ENCODE measurements around the gene COL18A1.

The COL18A1 gene

GRCh38 chr21:45538381-45539045 is 133.5 kb downstream of the COL18A1 start:
- DNase-seq = no peak

DNA sequence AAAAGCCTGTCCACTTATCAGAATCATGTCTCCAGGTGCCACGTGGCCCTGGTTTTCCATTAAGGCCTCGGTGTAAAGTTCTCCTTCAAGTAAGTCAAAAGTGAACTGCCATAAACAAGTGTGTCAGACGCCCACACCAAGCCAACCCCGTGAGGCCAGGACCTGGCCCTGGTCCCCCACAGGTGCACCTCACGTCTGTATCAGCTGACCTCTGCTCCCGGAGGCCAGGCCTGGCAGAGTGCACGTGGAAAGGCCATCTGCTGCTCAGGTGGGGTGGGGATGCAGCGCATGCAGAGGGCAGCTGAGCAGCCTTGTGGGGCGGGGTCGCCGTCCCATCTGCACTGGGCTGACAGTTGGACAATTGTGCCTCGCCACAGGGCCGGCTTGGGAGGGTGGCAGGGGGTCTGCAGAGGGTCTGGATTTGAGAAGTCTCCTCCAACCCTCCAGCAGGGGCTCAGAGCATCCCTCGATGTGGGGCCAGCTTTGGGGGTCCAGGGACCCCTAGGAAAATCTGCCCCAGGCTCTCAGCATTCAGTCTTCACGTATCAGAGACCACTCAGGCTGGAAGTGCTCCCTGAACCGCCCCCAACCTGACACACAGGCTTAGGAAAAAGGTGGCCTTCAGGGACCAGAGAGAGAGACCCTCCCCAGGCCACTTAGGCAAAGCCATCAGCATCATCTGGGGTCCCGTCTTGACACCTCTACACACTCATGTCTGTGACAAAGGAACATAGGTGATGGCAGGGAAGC is 134.3 kb downstream of the COL18A1 start:
- no peak for DNase-seq

DNA sequence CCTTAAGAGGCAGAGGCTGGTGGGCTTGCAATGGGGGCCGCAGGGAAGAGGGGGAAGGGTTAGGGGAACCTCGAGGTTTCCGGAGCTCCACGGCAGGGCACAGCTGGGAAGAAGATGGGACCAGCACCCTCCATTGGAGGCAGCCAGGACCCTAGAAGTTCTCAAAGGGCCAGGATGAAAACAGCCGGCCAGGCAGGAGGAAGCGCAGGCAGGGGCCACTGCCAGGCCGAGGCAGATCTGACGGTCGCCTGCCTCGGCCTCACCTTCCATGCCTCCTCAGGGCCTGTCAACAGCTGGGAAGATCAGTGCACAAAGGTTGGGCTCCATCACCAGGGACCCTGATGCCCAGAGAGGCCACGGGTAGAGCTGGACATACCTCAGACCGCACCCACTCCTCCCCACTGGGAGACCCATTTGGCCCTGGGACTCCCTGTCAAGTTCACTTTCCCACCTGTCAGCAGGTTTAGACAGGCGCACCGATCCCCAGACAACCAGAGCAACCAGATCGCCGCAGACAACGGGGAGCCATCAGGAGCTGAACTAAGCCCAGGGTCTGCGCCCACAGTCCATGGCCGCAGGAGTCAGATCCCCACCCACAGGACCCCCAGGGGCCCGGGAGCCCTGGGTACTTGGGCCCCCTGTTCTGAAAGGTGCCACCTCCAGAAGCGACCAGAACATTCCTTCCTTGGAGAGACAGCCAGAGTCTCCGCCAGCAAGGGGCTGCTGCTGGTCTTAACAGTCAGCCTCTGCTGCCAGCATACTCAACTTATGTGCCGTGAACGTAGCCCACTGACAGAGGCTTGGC is 135.0 kb downstream of the COL18A1 start:
- DNase-seq = no peak

- DNase-seq = no peak
These were observed 135.6 kb downstream of the COL18A1 start for GRCh38 chr21:45540601-45540970.

DNA sequence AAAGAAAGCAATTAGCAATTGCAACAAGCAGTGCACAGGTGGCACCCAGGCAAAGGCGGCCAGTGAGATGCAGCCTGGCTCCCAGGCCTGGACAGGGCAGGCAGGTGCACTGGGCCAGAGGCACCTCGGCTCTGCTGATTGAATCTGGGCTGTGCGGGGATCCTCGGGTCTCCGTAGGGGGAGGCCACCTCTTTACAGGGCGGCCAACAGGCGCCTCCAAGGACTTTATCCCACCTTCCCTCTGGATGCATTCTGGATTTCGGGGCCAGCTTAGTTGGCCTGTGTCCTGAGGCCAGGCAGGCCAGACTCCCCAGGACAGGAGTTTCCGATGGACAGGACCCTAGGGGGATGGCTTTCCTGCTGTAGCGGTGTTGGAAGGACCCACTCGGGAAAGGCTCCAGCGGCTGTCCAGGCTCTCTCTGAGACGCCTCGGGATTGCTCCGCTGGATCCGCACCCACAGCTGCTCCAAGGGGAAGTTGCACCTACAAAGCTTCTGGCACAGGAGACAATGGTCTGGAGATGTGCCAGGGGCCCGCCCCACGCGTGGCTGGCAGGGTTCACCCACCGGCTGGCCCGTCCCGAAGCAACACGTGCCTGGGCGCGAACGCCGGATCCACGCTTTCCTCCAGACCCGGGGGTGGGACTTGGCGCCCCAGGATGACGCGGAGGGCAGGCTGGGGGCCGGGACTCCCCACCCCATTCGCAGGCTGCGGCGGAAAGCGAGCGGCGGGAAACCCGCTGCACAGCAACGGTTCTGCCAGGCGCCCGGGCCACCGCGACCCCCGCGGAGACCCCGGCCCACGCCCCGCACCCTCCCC is 136.5 kb downstream of the COL18A1 start:
- peak; percentile 38 for DNase-seq

DNA sequence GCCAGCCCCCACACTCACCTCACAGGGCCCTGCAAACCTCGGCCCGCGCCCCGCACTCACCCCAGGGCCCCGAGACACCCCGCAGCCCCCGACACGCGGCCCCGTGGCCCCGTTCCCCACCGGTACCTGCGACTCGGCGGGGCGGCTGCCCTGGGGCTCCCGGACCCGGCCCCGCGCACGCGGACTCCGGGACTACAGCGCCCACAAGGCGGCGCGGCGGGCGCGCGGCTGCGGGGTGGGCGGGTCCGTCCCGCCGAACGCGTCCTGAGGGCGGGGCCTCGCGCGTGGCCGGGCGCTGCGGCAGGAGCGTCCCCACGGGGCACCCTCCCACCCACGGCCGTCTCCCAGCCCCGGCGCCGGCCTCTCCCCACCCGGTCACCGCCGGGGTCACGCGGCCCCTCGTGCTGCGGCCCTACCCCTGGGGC is 137.3 kb downstream of the COL18A1 start, which contains the start of gene SLC19A1:
TSS of gene SLC19A1 (minus strand) at position 199 of the 425 bp plus-strand sequence. CDS start 4,481 bp downstream, outside the sequence.
- DNase-seq = peak; percentile 20

DNA sequence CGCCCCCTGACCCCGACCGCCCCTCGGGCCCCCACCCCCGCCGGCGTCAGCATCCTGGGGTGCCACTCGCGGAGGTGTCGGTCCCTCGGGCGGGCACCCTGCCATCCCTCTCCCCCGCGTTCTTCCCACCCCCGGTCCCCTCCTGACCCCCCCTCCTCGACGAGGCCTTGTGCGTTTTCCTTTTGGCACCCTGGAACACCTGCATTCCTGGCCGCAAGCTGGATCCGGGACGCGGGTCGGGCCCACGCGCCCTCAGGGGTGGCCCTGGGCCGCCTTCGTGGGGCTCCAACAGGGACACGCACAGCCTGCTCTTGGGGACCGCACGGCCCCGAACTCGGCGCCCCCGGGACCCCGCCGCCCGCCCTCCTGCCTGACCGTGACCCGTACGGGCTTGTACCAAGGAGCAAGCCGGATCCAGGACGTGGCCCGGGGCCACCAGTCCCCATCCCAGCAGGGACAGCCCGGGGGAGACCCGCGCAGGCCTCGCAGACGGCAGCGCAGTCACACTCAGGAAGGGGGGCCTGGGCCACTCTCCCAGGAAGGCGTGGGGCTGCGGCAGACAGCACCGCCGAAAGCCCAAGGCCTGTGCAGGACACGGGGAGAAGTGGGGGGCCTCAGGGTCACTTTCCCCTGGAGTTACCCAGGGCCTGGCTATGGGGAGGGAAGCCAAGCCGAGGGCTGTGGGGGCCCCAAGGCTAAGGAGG is 137.9 kb downstream of the COL18A1 start:
- DNase-seq = no peak

- DNase-seq = no peak
These were observed 138.4 kb downstream of the COL18A1 start for GRCh38 chr21:45543371-45543709.

GRCh38 chr21:45543710-45544448 is 138.9 kb downstream of the COL18A1 start:
- DNase-seq = no peak

- DNase-seq = no peak
These were observed 139.7 kb downstream of the COL18A1 start for GRCh38 chr21:45544449-45545235.

- DNase-seq = no peak
These were observed 140.2 kb downstream of the COL18A1 start for GRCh38 chr21:45545236-45545570.

DNA sequence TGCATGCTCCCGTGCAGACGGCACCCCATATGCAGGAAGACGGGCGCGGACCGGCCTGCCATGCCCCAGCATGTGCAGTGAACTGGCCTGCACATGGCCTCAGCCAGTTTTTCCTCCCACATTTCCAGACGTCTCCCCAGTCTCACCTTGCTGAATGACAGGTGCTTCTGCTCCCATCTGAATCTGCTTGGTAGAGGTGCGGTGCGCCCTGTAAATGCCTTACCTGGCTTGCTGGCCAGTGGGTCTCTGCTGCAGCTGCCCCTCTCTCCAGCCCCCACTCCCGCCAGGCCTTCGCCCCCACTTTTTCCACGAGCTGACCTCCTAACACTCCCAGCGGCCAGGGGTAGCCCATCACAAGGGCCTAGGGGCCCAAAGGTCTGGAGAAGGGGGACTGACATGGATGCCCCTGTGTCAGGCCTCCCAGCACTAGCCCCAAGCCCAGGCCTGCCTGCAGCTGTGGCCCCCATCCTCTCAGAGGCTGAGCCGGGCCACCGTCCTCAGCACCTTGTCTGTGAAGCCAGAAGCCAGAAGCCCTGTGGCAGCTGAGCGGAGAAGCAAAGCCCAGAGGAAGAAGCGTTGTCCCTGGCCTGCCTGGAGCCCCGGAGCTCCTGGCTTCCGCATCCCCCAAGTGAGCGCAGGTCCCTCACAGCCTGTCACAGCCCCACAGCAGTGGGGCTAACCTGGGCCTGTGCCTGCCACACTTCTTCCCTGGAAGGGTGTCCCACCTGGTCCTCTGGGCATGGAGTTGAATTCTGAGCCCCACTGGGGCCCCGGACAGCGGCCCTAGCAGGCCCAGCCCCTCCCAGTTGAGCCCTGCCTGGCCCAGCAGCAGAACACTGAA is 140.9 kb downstream of the COL18A1 start:
- DNase-seq = no peak

DNA sequence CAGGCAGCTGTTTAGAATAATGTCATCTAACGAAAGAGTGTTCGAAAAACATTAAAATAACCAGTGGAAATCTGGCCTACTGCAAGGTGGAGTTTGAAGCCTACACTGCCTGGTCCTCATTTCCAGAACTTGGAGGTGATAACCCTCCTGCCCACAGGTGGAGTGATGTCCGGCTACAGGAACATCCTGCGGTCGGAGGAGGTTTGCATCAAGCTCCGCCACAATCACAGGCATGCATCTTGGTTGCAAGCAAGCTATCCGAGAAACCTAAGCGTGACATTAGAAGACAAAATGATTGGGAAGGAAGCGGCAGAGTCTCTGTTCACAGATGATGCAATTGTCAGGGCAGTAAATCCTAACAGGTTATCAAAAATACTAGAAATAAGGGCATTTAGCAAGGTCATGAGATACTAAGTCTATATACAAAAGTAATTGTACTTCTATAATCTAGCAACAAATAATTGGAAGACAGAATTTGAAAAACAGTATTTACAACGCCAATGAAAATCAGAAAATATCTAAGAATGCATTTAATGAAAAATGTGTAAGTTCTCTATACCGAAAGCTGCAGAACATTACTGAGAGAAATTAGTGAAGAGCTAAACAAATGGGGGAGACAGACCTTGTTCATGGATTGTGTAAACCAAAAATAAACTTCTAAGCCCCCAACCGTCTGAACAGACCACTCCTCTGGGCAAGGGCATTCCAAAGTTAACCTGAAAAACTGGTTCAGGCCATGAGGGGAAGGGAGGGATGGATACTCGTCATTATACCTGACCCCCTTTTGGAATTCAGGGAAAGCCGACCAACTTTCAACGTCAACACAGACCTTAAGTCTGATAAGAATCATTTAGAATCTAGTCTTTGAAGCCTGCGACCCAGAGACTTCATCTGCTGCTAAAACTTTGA is 141.9 kb downstream of the COL18A1 start:
- no peak for DNase-seq

GRCh38 chr21:45547545-45547900 is 142.6 kb downstream of the COL18A1 start:
- no peak for DNase-seq

DNA sequence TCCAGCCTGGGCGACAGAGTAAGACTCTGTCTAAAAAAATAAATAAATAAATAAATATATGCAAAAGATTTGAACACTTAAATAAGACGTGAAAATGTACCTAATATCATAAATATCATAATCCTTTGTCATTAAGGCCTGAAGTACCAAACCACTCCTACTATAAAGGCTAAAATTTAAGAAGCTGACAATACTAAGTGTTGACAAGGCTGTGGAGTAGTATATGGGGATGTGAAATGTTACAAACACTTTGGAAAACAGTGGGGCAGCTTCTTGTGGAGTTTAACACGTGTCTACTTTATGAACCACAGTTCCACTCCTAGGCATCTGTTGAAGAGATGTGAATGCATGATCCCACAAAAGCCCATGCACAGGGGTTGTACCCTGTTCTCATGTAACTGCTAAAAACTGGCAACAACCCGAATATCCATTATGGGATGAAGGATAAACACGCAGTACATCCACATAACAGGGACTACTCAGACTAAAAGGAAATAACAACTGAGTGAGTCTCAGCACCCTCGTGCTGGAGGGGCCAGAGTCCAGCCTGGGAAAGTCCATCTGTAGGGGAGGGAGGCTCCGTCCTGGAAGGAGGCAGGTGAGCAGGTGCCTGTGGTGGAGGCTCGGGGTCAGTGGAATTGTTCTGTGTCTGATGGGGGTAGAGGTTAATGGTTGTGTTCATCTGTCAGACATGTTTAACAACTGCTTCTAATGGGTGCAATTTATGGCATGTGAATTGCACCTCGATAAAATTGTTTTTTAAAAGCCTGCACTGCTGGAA is 143.9 kb downstream of the COL18A1 start:
- no peak for DNase-seq

DNA sequence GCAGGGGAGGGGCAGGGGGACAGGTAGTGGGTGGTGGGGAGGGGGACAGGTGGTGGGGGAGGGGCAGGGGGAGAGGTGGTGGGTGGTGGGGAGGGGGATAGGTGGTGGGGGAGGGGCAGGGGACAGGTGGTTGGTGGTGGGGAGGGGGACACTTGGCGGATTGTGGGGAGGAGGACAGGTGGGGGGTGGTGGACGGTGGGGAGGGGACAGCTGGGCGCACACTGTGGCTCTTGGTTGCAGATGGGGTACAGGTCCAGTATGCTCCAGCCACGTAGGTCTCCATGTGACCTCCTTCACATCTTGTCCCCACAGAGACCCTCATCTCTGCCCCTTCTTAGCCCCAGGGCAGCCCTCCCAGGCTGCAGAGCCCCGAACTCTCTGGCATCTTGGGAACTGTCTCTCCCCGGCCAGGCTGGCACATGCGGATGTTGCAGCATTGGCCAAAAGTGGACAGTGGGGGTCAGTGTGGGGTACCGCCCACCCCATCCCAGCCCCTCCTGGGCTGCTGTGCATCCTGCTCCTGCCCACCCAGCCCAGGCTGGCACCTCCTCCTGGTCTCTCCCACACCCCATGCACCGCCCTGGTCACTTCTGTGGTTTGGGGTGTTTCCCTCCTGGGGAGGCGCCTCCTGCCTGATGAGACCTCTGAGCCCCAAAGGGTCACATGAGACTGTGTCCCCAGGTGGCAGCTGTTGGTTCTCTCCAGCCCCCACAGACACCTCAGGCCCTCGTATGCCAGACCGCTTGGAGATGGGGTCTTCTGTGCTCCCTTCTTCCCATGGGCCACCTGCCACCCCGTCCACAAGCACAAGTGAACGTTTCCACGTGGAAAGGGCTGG is 144.9 kb downstream of the COL18A1 start:
- no peak for DNase-seq

All from DMS79 treated with DMSO at 0.1 percent for 48 hours (cell line).